Stomach smooth muscle (tissue), 2 donors: ENCODE data around the gene PC.

Source experiments
- H3K27ac ChIP-seq: one replicate; pipeline ENCODE4 v1.7.0; 2013; ENCODE audit warnings: mild to moderate bottlenecking, low read length, inconsistent platforms
- H3K27me3 ChIP-seq, 2 donors: one replicate each; pipeline ENCODE4 v1.7.0; 2013; ENCODE audit warnings: low read length in 2 of 2; ENCODE audit not compliant: insufficient read depth in 2 of 2, control insufficient read depth in 1 of 2
- H3K36me3 ChIP-seq, 2 donors: one replicate each; pipeline ENCODE4 v1.7.0; 2013; ENCODE audit warnings: low read length in 2 of 2; ENCODE audit not compliant: control insufficient read depth in 2 of 2, insufficient read depth in 2 of 2
- H3K4me1 ChIP-seq: one replicate; pipeline ENCODE4 v1.7.0; 2013; ENCODE audit warnings: low read length; ENCODE audit not compliant: control insufficient read depth, insufficient read depth
- H3K4me3 ChIP-seq, 2 donors: one replicate each; pipeline ENCODE4 v1.7.0; 2013; ENCODE audit warnings: low read length in 2 of 2
- H3K9ac ChIP-seq, 2 donors: one replicate each; pipeline ENCODE4 v1.7.0; 2013; ENCODE audit warnings: low read length in 2 of 2, mild to moderate bottlenecking in 1 of 2
- H3K9me3 ChIP-seq, 2 donors: one replicate each; pipeline ENCODE4 v1.7.0; 2013; ENCODE audit warnings: low read length in 2 of 2; ENCODE audit not compliant: control insufficient read depth in 2 of 2
- donor health status: healthy.
- donor health status: Pancreatic carcinoma.

The PC gene

DNA sequence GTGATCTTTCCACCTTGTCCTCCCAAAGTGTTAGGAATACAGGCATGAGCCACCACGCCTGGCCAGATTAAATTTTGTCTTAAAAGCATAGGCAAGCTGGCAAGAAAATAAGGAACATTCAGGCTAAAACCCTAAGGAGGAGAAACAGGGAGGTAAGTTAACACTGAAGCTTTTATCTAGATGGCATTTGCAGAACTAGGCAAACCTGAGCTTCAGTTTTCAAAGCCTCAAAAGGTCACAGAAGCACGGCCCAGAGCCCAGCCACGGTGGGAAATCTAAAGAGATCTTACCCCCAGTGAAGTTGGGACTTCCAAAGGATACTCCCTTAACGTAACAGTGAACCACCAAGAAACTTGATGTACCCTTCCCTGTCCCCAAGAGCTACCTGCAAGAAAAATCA, 28.4 kb downstream of the PC start:
- Histone ChIP-seq H3K4me1 (no peaks in the 10 kb centered on the region), H3K36me3 (no peaks in the 10 kb centered on the region), H3K27me3 (no peaks in the 10 kb centered on the region), H3K27ac (no peak overlapping the region), H3K9me3 (no peaks in the 10 kb centered on the region), H3K9ac (no peak overlapping the region), H3K4me3 (no peak overlapping the region)

DNA sequence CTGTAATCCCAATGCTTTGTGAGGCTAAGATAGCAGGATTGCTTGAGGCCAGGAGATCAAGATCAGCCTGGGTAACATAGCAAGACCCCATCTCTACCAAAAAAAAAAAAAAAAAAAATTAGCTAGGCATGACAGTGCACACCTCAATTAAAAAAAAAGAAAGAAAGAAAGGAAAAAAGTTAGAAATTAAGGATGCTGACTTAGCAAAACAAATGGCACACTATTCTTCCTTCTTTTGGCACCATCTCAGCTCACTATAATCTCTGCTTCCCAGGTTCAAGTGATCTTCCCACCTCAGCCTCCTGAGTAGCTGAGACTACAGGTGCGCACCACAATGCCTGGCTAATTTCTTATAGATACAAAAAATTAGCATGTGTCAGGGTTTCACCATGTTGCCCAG, 33.9 kb downstream of the PC start:
- H3K4me1 ChIP-seq, result no peaks in the 10 kb centered on the region
- H3K36me3 ChIP-seq, result no peaks in the 10 kb centered on the region
- H3K27ac ChIP-seq, result no peak overlapping the region
- H3K9ac ChIP-seq, result no peak overlapping the region
- H3K4me3 ChIP-seq, result no peak overlapping the region
- no peaks in the 10 kb centered on the region for H3K9me3 ChIP-seq
- H3K27me3 ChIP-seq, result no peaks in the 10 kb centered on the region

DNA sequence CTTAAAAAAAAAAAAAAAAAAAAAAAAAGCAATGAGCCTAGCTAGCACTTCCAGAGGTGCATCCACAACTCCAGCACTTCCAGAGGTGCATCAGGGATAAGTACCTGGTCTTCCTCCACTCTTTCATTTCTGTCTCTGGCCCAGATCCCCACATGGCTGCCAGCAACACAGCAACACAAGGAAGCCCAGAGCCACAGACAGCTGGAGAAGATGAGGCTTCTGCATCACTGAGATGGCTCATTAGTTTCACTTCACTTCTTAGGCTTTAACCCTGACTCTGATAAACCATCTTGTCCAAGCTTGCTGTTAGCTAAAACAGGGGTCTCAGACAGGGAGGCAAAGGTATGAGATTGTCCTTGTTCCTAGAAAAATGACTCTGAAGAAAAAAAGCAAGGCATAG, 35.6 kb downstream of the PC start:
- H3K4me1 ChIP-seq, result no peaks in the 10 kb centered on the region
- H3K9ac ChIP-seq, result no peak overlapping the region
- no peak overlapping the region for H3K27ac ChIP-seq
- no peak overlapping the region for H3K4me3 ChIP-seq
- no peaks in the 10 kb centered on the region for H3K9me3 ChIP-seq
- H3K36me3 ChIP-seq, result no peaks in the 10 kb centered on the region
- no peaks in the 10 kb centered on the region for H3K27me3 ChIP-seq

DNA sequence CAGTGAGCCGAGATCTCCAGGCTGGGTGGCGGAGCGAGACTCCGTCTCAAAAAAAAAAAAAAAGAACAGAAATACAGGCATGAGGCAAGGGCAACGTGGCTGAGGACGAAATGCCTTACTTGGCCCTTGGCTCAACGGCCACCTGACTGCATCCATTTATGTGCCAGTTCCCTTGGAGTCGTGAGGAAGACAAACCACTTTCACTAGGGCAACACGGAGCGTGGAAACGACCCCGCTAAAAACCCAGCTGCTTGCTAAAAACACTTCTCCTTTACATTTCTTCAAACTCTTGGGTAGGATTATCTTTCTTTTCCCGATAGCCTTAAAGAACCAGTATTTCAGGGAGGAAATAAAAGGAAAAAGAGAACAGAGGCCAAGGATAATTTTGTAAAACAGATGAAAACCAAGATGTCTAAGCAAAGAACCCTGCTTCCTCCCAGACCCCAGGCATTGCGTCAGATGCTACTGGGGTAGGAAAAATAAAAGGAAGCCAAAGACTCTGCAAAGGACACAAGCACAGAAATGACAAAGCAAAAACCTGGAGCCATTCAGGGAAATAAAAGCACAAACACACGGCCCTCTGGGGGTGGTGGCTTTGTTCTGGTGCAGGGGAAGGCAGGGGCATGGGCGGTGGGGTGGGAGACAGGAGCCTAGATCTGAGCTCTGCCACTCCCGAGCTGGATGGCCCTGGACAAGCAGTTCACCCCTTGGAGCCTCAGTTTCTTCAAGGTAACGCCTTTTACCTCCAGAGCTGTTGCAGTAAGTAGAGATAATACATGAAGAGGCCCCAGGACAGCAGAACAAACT, 37.0 kb downstream of the PC start:
- Histone ChIP-seq H3K9ac (no peak overlapping the region), H3K4me1 (no peaks in the 10 kb centered on the region)

DNA sequence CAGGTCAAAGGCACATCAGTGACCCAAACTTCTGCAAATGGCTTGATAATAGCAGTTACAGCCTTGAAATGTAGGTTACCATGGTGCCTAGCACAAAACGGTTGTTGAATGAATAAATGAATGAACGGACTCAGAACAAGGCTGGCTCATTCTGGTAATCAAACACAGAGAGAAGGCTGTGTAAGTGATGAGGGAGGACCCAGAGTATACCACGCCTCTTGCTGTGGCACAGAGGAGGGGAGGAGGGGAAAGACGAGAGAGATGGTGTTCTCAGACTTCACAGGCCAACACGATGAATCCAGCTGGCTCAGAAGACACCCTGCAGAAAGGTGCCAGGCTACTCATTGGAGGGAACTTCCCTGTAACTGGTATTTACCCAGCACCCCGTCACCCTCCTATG, 38.3 kb downstream of the PC start:
- no peaks in the 10 kb centered on the region for H3K36me3 ChIP-seq
- no peaks in the 10 kb centered on the region for H3K9me3 ChIP-seq
- H3K9ac ChIP-seq, result no peak overlapping the region
- no peaks in the 10 kb centered on the region for H3K27me3 ChIP-seq
- peaks cover 3% of the 10 kb centered on the region for H3K4me1 ChIP-seq
- no peak overlapping the region for H3K4me3 ChIP-seq
- H3K27ac ChIP-seq, result no peak overlapping the region

More for the DNA sequence above, 37.0 kb downstream of the PC start:
- Histone ChIP-seq H3K27me3 (no peaks in the 10 kb centered on the region), H3K27ac (no peak overlapping the region), H3K36me3 (no peaks in the 10 kb centered on the region), H3K4me3 (no peak overlapping the region), H3K9me3 (no peaks in the 10 kb centered on the region)

DNA sequence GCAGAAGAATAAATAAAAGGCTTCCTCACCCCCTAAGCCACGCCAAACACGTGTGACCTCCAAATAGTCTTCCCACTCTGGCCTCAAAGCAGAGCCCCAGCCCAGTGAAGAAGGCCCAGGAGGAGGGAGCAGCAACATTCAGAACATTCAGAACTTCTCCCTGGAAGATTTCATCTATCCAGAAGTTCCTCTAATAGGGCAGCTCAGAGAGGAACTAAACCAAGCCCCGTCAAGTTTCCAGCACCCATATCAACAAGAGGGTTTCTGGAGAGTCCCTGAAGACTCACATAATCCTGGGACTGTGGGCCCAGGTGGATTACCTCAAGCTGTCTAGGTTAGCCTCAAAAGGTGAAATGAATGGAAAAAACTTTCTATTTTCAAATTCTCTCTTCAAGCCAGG, 39.4 kb downstream of the PC start:
- H3K4me1 ChIP-seq, result peaks cover 3% of the 10 kb centered on the region
- no peaks in the 10 kb centered on the region for H3K36me3 ChIP-seq
- H3K9me3 ChIP-seq, result no peaks in the 10 kb centered on the region
- no peak overlapping the region for H3K27ac ChIP-seq
- no peaks in the 10 kb centered on the region for H3K27me3 ChIP-seq
- H3K4me3 ChIP-seq, result no peak overlapping the region
- no peak overlapping the region for H3K9ac ChIP-seq

DNA sequence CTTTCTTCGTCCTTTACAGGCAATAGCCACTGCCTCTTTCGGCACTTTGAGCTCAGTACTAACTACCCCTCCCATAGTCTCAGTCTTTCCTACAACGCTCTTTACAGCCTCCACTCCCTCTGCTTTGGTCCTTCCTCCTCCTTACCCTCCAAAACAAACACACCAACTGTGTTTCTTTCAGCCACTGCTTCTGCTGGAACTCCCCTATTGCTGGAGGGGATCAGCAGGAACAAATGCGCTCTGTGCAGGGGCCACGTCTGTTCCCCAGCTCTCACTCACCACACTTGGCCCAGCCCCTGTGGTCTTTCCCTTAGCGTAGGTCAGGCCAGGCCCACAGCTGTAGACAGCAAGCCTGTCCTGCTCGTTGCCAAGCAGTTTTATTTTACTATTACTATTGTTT, 42.3 kb downstream of the PC start:
- H3K27me3 ChIP-seq, result no peaks in the 10 kb centered on the region
- H3K9ac ChIP-seq, result no peak overlapping the region
- H3K27ac ChIP-seq, result no peak overlapping the region
- H3K4me3 ChIP-seq, result no peak overlapping the region
- no peaks in the 10 kb centered on the region for H3K36me3 ChIP-seq
- H3K9me3 ChIP-seq, result no peaks in the 10 kb centered on the region
- peaks cover 5% of the 10 kb centered on the region for H3K4me1 ChIP-seq

DNA sequence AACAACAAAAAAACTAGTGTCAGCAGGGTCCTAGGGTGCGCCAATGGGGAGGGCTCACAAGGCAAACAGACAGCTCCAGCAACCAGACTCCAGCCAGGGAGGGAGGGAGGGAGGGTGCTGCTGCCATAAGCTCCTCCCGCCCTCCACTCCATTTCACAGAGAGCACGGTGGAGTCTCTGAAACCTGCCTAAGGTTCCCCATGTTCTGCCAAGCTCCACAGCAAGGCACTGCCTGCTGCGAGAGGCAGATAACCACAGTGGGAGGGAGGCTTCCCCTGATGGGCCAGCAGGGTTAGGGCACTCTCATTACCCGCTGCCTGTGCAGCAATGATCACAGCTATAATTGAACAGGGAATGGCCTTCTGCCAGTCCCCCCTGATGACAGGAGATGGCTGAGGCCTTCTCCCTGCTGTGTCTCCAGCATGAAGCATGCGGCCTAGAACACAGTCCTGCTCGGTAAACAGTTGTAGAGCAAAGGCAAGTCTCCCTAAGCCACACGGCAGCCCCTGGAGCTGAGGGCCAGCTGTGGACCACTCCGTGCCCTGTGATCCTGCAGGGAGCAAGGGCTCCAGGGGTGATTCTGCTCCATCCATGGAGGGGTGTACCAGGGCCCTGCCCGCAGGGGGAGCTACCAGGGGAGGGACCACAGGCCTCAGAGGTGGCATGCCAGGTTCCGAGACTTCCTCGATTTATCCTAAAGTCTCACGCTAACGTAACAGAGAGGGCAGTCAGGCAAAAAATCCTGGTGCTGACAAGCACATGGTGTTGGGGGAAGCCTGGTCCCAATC, 42.9 kb downstream of the PC start:
- peaks cover 5% of the 10 kb centered on the region for H3K4me1 ChIP-seq
- no peaks in the 10 kb centered on the region for H3K27me3 ChIP-seq
- no peak overlapping the region for H3K4me3 ChIP-seq
- H3K27ac ChIP-seq, result no peak overlapping the region
- no peaks in the 10 kb centered on the region for H3K36me3 ChIP-seq
- H3K9me3 ChIP-seq, result no peaks in the 10 kb centered on the region
- H3K9ac ChIP-seq, result no peak overlapping the region

DNA sequence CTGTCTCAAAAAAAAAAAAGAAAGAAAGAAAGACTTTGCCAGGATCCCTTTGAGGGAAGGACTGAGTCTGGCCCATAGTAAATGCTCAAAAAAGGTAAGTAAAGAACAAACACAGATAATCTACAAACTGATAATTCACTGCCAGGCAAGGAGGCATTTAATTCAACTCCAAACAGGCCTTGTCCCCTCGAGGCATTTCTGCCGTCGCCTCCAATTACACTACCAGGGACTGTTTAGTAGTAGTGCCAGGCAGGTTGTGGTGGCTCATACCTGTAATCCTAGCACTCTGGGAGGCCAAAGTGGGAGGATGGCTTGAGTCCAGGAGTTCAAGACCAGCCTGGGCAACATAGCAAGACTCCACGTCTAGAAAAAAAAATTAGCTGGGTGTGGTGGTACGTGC, 43.7 kb downstream of the PC start:
- H3K27ac ChIP-seq, result no peak overlapping the region
- no peaks in the 10 kb centered on the region for H3K36me3 ChIP-seq
- H3K4me1 ChIP-seq, result peaks cover 5% of the 10 kb centered on the region
- no peak overlapping the region for H3K9ac ChIP-seq
- H3K27me3 ChIP-seq, result no peaks in the 10 kb centered on the region
- H3K9me3 ChIP-seq, result no peaks in the 10 kb centered on the region
- H3K4me3 ChIP-seq, result no peak overlapping the region

DNA sequence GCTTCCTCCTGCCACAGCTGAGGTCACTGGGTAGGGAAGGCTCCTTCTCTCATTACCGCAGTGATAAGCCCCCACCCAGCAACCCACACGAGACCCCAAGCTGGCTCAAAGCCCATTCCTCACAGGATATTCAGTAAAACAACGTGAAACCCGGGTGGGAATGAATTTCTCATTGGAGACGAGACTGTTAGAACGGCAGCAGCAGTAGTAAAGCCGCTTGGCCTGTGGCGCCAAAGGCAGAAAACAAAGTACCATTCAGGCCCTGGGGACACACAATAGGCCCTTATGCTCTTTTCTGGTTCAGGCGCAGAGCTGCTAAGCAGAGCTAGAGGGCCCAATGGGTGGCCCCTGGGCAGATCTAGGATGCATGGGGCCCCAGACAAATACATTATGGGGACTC, 45.3 kb downstream of the PC start:
- H3K36me3 ChIP-seq, result no peaks in the 10 kb centered on the region
- no peak overlapping the region for H3K27ac ChIP-seq
- H3K27me3 ChIP-seq, result no peaks in the 10 kb centered on the region
- H3K4me3 ChIP-seq, result no peak overlapping the region
- H3K4me1 ChIP-seq, result peaks cover 5% of the 10 kb centered on the region
- H3K9ac ChIP-seq, result no peak overlapping the region
- no peaks in the 10 kb centered on the region for H3K9me3 ChIP-seq

DNA sequence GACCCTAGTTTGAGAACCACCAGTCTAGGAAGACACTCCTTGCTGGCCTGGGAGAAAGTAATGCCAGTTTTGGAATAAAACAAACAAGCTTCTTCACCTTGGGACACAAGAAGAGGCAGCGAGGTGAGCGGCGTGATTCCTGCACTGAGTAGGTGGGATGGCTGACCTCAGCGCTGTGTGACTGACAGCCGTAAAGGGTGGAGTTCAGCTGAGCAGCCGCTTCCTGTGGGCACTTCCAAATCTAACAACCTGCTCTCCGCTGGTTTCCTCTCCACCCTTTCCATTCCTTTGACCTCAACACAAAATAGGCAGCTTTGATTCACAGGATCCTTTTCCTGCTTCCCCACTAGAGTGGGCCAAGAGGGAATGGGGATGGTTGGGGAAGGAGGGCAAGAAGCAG, 45.8 kb downstream of the PC start:
- Histone ChIP-seq H3K4me3 (no peak overlapping the region), H3K36me3 (no peaks in the 10 kb centered on the region), H3K27ac (no peak overlapping the region), H3K9me3 (no peaks in the 10 kb centered on the region), H3K27me3 (no peaks in the 10 kb centered on the region), H3K9ac (no peak overlapping the region), H3K4me1 (peaks cover 5% of the 10 kb centered on the region)
